HG02884 (cell line): ENCODE measurements around the gene THSD4.

ENCODE experiments used
- ATAC-seq: cut with Tn5 transposase; IDR thresholded peaks from one replicate; pipeline ENCODE4 v1.9.1; 2021; ENCODE audit warnings: mild to moderate bottlenecking, moderate library complexity; ENCODE audit not compliant: unreplicated experiment

Gene THSD4

GRCh38 chr15:71443538-71443937 lies 328.3 kb downstream of the THSD4 start:
- no peak for ATAC-seq

GRCh38 chr15:71444032-71444810 lies 328.9 kb downstream of the THSD4 start:
- no peak for ATAC-seq

GRCh38 chr15:71444866-71445590 lies 329.8 kb downstream of the THSD4 start:
- ATAC-seq = no peak

GRCh38 chr15:71447328-71448250 lies 332.3 kb downstream of the THSD4 start:
- ATAC-seq = no peak

GRCh38 chr15:71448688-71449114 lies 333.4 kb downstream of the THSD4 start:
- no peak for ATAC-seq

GRCh38 chr15:71449363-71449762 lies 334.1 kb downstream of the THSD4 start:
- ATAC-seq = no peak

GRCh38 chr15:71449956-71450355 lies 334.7 kb downstream of the THSD4 start:
- no peak for ATAC-seq

- ATAC-seq = no peak
Observed at GRCh38 chr15:71451130-71451529, 335.9 kb downstream of the THSD4 start.

GRCh38 chr15:71452893-71453292 lies 337.6 kb downstream of the THSD4 start:
- ATAC-seq = no peak

- no peak for ATAC-seq
Observed at GRCh38 chr15:71454462-71454996, 339.3 kb downstream of the THSD4 start.

GRCh38 chr15:71455107-71455506 lies 339.8 kb downstream of the THSD4 start:
- no peak for ATAC-seq

- ATAC-seq = no peak
Observed at GRCh38 chr15:71455878-71456277, 340.6 kb downstream of the THSD4 start.

GRCh38 chr15:71456362-71456761 lies 341.1 kb downstream of the THSD4 start:
- no peak for ATAC-seq

GRCh38 chr15:71456811-71457210 lies 341.5 kb downstream of the THSD4 start:
- no peak for ATAC-seq

- no peak for ATAC-seq
Observed at GRCh38 chr15:71458089-71458660, 342.9 kb downstream of the THSD4 start.

- no peak for ATAC-seq
Observed at GRCh38 chr15:71461748-71462147, 346.5 kb downstream of the THSD4 start.

- ATAC-seq = no peak
Observed at GRCh38 chr15:71462638-71463037, 347.4 kb downstream of the THSD4 start.

- no peak for ATAC-seq
Observed at GRCh38 chr15:71463156-71463665, 347.9 kb downstream of the THSD4 start.

- no peak for ATAC-seq
Observed at GRCh38 chr15:71465131-71465955, 350.1 kb downstream of the THSD4 start.
